Measurements from ENCODE around the gene TRIM7. TPM values are rescaled to one million over a fixed set of nuclear protein-coding genes. Genes with fewer than 3 reads are reported as not detected.
"Not testable (repeated sequence)": the region's sequence is repeated elsewhere in the genome, so short reads cannot be mapped to it uniquely, and the experiment has no call there.

TRIM7 gene
- total RNA-seq, 4 donors from 2014 or later = 3.7 to 12.1 (median 10.6) TPM

DNA sequence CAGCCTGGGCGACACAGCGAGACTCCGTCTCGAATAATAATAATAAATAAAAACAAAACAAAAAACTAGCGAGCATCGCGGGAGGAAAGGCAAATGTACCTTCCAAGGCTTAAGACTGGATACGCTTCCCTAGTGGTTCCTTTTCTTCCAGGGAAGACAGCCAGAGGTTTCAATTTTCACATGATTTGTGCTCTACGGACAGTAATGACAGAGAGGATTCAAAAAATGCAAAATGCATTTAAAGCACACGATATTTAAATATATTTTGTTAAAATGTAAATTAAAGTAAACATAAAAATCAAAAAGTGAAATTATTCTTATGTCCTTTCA is 13.8 kb upstream of the TRIM7 start:
- Histone ChIP-seq H3K4me1 (peaks cover 0 to 34% (median 8%) of the 10 kb centered on the region in 4 donors), H3K9me3 (no peaks in the 10 kb centered on the region), H3K36me3 (no peaks in the 10 kb centered on the region), H3K27ac (peak overlapping the region in 3 of 4 donors; percentile 70 to 78 (median 73)), H3K27me3 (no peaks in the 10 kb centered on the region), H3K4me3 (peak overlapping the region; percentile 44 to 59 (median 53))
- no peak for DNase-seq (ENCODE audit: low spot score in 2 of 2)
- TF ChIP-seq CTCF (IDR thresholded peaks at IDR 0.05) (no peak), POLR2A (IDR thresholded peaks at IDR 0.05) (no peak), EP300 (IDR thresholded peaks at IDR 0.05) (no peak)
- 27 to 35% methylated on average over 10 of the region's 10 CpGs for WGBS, 2 donors

DNA sequence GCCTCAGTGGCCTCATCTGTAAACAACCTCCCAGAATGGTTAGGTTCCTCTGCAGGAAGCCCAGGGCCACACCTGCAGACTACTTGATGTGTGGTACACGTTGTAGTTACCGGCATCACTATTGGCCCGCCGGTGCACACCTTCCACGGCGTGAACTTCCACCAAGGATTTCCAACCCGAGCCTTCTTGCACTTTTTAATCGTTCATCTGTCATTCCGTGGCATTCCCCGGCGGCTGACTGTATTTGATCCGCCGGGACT is 12.7 kb upstream of the TRIM7 start:
- DNase-seq (ENCODE audit: low spot score in 2 of 2) = no peak
- H3K4me3 ChIP-seq = peak overlapping the region; percentile 44 to 59 (median 53)
- H3K9me3 ChIP-seq = no peaks in the 10 kb centered on the region
- peaks cover 0 to 34% (median 8%) of the 10 kb centered on the region in 4 donors for H3K4me1 ChIP-seq
- no peaks in the 10 kb centered on the region for H3K27me3 ChIP-seq
- H3K36me3 ChIP-seq = no peaks in the 10 kb centered on the region
- TF ChIP-seq POLR2A (IDR thresholded peaks at IDR 0.05) (no peak), EP300 (IDR thresholded peaks at IDR 0.05) (no peak), CTCF (IDR thresholded peaks at IDR 0.05) (no peak)
- peak overlapping the region; percentile 47 to 78 (median 72) for H3K27ac ChIP-seq
- WGBS, 2 donors = 5 to 7% methylated on average over 13 of the region's 13 CpGs

GRCh38 chr5:181217111-181217802 is 12.3 kb upstream of the TRIM7 start:
- DNase-seq (ENCODE audit: low spot score in 2 of 2) = peak in 1 of 2 donors; percentile 31

DNA sequence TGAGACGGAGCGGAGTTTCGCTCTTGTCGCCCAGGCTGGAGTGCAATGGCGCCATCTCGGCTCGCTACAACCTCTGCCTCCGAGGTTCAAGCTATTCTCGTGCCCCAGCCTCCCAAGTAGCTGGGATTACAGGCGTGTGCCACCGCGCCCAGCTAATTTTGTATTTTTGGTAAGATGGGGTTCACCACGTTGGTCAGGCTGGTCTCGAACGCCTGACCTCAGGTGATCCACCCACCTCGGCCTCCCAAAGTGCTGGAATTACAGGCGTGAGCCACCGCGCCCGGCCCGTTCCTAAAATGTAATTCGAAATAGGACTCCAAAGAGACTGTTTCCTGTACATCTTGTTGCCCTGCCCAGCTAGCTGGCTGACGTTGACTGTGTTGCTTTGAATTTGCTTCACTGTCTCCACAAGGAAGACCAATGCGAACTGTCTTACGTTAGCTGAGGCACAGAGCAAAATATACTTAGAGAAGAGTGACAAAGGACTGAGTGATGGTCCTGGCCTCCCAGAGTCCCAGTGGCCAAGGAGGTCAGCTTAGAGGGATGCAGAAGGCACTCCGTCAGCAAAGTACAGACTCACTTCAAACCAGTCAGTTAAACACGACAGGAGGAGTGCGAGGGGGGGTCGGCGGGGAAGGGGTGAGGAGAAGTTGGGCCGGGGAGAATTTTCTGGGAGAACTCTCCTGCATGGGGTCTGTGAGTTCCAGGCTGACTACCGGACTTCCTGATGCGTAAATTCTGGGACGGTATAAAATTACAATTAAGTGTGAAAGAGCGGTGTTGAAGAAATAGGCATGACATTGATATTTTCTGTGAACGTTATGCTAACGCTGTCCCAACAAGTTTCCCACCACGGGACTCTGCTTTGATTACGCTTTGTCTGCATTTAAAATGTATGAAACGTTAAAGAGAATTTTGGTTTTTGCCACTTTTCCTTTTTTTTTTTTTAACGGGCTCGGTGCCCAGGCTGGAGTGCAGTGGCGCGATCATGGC is 11.3 kb upstream of the TRIM7 start:
- no peak for TF ChIP-seq CTCF (IDR thresholded peaks at IDR 0.05)
- no peak for TF ChIP-seq POLR2A (IDR thresholded peaks at IDR 0.05)
- no peak for TF ChIP-seq EP300 (IDR thresholded peaks at IDR 0.05)
- DNase-seq (ENCODE audit: low spot score in 2 of 2) = no peak
- Histone ChIP-seq H3K4me3 (peak overlapping the region; percentile 44 to 59 (median 53)), H3K9me3 (no peaks in the 10 kb centered on the region), H3K36me3 (no peaks in the 10 kb centered on the region), H3K4me1 (peaks cover 0 to 28% (median 8%) of the 10 kb centered on the region in 4 donors), H3K27ac (peak overlapping the region in 2 of 4 donors; percentile 73 to 78), H3K27me3 (no peaks in the 10 kb centered on the region)
- 45 to 49% methylated on average over 44 of the region's 44 CpGs for WGBS, 2 donors

More at GRCh38 chr5:181217111-181217802, 12.3 kb upstream of the TRIM7 start:
- peaks cover 0 to 34% (median 8%) of the 10 kb centered on the region in 4 donors for H3K4me1 ChIP-seq
- no peaks in the 10 kb centered on the region for H3K36me3 ChIP-seq
- WGBS, 2 donors = 1% methylated on average over 30 to 38 of the region's 46 CpGs
- peak overlapping the region; percentile 44 to 59 (median 53) for H3K4me3 ChIP-seq
- H3K27ac ChIP-seq = peak overlapping the region; percentile 47 to 78 (median 72)
- H3K27me3 ChIP-seq = no peaks in the 10 kb centered on the region
- no peaks in the 10 kb centered on the region for H3K9me3 ChIP-seq
- TF ChIP-seq CTCF (IDR thresholded peaks at IDR 0.05) = no peak
- no peak for TF ChIP-seq POLR2A (IDR thresholded peaks at IDR 0.05)
- TF ChIP-seq EP300 (IDR thresholded peaks at IDR 0.05) = peak in 1 of 2 donors; percentile 23

- not testable (repeated sequence) for H3K36me3 ChIP-seq; H3K27ac ChIP-seq; H3K4me3 ChIP-seq; DNase-seq (ENCODE audit: low spot score in 2 of 2); H3K9me3 ChIP-seq; H3K27me3 ChIP-seq
- WGBS, 2 donors = 91% methylated on average over 10 of the region's 10 CpGs
- peaks cover 0 to 28% (median 8%) of the 10 kb centered on the region in 4 donors for H3K4me1 ChIP-seq
Measured at GRCh38 chr5:181214249-181214648, 9.3 kb upstream of the TRIM7 start.
